VCaP (cell line): Measurements from ENCODE around the gene RABGGTA.

Experiments used
- H3K27ac ChIP-seq: fragments of 450-650 bp; 2 replicates; pipeline ENCODE4 v1.5.1; 2017
- CTCF ChIP-seq: fragments of 450-650 bp; conservative IDR thresholded peaks from 2 replicates; pipeline ENCODE4 v1.5.1; 2017; ENCODE audit warnings: mild to moderate bottlenecking, moderate library complexity

The RABGGTA gene

GRCh38 chr14:24240110-24240918 is 31.1 kb downstream of the RABGGTA start:
- no peak overlapping the region for H3K27ac ChIP-seq
- TF ChIP-seq CTCF, result no peak

- no peak overlapping the region for H3K27ac ChIP-seq
- no peak for TF ChIP-seq CTCF
Measured at GRCh38 chr14:24238527-24239037, 32.8 kb downstream of the RABGGTA start.

GRCh38 chr14:24238123-24238522 is 33.3 kb downstream of the RABGGTA start:
- TF ChIP-seq CTCF, result no peak

GRCh38 chr14:24237463-24237955 is 33.9 kb downstream of the RABGGTA start:
- H3K27ac ChIP-seq, result no peak overlapping the region
- no peak for TF ChIP-seq CTCF

More at GRCh38 chr14:24238123-24238522, 33.3 kb downstream of the RABGGTA start:
- no peak overlapping the region for H3K27ac ChIP-seq

GRCh38 chr14:24236689-24237462 is 34.5 kb downstream of the RABGGTA start:
- TF ChIP-seq CTCF, result no peak

GRCh38 chr14:24235804-24236688 is 35.4 kb downstream of the RABGGTA start:
- no peak overlapping the region for H3K27ac ChIP-seq
- no peak for TF ChIP-seq CTCF

More at GRCh38 chr14:24236689-24237462, 34.5 kb downstream of the RABGGTA start:
- no peak overlapping the region for H3K27ac ChIP-seq
